Activated CD4-positive, alpha-beta T cell treated with anti-CD3 and anti-CD28 coated beads, Interleukin-2, amount 50 U/mL, for 48 hours (primary cell): ENCODE measurements around the gene AFF3.
"Not testable (repeated sequence)": the region's sequence is repeated elsewhere in the genome, so short reads cannot be mapped to it uniquely, and the experiment has no call there.

Experiments used
- DNase-seq, 2 experiments: peaks; one replicate each; pipeline ENCODE4 v3.0.0-alpha.2; 2020

The AFF3 gene

GRCh38 chr2:100105678-100106054, 36.7 kb downstream of the AFF3 start:
- DNase-seq = no peak

DNA sequence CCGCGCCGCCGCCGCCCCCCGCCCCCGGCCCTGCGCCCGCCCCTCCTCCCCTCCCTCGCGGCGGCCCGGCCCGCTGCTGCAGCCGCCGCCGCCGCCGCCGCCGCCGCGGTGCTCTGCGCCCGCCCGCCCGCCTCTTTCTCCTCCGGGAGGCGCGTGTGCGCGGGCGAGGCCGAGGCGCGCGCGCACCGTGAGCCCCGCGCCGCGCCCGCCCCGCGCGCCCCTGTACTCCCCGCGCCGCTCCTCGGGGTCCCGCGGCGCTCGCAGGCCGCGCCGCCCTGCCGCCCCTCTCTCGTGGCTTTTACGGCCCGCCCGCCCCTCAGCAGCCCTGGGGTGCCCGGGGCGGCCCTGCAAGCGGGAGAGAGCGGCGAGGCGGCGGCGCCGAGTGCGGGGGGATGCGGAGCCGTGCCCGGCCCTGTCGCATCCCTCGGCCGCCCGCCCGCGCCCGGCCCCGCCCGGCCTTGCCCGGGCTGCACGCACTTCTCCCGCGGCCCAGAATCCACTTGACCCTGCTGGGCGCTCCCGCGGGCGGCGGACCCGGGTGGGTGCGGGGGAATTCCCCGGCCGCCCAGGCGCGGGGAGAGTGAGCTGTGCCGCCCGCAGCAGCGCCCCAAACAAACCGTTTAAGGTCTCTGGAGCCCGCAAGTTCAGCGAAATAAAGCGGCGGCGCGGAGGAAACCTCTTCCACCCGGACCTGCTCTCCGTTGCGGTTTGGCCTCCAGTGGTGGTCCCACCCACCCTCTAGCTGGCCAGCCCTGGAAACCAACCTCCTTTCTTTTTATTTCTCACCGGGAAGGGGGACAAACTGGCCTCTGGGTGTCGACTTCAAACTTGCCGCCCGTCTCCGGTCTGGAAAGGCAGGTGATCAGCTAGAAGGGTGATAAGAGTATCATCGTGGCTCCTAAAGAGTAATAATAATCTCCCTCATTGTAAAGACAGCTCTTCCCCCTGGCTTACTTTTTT, 37.4 kb downstream of the AFF3 start:
- peak; percentile 7 to 17 for DNase-seq

- not testable (repeated sequence) for DNase-seq
Observed at GRCh38 chr2:100104265-100104664, 38.1 kb downstream of the AFF3 start.

DNA sequence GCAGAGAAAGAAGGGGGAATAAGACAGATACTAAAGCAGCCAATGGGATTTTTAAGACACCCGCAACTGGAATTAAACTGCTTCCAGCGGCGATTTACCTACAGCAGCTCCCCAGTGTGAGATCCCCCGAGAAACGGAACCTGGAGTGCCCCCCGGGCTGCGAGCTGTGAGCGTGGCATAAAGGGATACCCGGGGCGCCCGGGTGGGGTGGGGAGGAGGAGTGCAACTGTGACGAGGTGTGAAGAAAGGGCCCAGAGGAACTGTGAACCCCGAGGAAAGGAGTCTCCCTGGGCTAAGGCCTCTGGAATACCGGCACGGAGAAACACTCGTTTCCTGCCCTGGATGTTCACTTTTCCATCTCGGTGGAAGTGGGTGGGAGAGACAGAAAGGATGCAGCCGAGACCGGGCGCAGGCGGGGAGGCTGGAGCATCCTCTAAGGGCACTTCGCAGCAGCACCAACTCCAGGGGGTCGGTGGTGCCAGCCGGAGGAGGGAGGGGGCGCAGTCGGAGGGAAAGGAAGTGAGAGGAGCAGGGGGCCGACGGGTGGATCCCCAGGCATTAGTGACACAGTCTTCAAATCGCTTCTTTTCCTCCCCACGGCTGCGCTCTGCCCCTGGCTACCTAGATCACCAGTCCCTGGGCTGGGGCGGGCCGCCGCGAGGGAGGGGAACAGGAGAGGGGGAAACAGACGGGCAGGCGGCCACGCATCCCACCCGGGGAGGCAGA, 38.7 kb downstream of the AFF3 start:
- not testable (repeated sequence) for DNase-seq

GRCh38 chr2:100102466-100103180, 39.8 kb downstream of the AFF3 start:
- not testable (repeated sequence) for DNase-seq

DNA sequence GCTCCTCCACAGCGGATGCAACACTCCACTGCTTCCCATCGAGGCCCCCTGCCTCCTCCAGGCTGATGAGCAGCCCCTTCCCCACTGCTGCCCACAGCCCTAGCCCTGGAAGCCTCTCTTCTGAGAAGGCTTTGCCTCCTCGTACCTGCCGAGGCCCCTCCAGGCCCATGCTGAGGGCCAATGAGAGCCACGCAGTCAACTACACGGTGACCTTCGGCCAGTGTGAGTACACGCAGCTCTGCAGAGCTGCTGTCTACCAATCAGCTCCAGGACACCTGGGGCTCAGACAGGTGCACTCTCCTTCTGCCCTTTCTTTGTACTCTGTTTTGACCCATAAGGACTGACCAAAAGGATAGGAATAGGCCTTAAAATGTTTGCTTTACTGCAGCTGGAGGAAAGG, 43.5 kb downstream of the AFF3 start:
- not testable (repeated sequence) for DNase-seq

- not testable (repeated sequence) for DNase-seq
Observed at GRCh38 chr2:100097611-100098294, 44.6 kb downstream of the AFF3 start.

- not testable (repeated sequence) for DNase-seq
Observed at GRCh38 chr2:100095845-100096244, 46.5 kb downstream of the AFF3 start.

DNA sequence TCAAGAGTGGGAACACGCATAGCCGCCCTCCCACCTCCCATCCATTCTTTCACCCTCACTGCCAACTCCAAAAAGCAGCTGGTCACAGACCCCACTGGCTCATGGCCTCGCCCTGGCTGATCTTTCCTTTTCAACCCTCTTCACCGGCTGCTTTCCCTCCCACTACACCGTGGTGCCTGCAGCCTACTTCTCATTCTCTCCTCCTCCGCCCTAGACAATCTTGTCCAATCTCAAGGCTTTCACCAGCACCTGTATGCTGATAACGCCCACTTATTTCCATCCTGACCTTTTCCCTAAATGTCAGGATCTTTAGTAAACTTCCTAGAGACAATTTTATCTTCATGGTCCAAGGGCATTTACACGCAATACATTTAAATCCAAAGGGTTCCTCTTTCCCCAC, 50.6 kb downstream of the AFF3 start:
- not testable (repeated sequence) for DNase-seq

DNA sequence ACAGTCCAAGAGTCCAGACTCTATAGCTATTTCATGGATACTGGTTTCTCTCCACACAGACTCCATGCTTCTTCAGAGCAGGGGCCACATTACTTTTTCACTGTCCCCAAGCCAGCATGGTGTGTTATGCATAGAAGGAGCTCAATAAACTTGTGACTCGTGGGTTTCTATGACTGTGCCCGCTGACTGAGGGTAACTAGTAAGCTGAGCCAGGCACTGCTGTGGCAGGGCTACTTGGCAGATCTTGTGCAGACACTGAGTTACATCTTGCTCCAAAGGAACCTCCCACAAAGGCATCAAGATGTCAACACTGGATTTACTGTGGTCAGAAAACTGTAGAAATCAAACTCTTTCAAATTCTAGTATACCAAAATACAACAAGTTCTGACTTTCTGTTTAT, 56.6 kb downstream of the AFF3 start:
- not testable (repeated sequence) for DNase-seq

DNA sequence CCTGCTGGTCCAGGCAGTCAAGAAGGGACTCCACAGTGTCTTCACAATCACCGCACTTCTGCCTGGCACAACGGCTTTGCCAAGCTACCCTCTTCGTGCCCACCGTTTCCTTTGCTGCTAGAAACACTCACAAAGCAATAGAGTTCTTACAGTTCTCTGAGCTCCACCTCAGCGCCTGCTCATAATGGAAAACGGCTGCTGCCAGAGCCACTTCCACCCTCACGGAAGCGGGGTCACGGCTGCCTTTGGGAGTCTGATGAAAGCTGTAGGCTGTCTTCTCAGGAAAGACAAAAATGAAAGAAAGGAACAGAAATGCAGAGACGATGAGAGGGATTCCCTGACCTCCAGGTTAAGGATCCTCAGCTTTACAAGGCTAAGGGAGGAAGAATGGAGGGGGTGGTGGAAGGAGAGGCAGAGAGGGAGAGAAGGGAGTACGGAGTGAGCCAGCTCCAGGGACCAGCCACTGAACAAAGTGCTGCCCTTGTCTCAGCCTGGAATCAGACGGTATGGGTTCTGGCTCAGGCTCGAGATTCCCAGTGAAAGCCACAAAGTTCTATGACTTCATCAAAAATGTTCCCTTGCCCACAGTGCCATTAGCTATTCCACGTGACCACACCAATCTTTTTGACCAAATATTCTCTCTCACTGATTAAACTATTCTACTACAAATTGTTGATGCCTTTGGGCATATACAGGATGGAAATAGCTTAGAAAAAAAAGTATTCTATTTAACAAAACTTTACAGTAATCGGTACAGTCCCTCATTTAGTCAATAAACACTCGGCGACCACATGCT, 58.8 kb downstream of the AFF3 start:
- DNase-seq = not testable (repeated sequence)

DNA sequence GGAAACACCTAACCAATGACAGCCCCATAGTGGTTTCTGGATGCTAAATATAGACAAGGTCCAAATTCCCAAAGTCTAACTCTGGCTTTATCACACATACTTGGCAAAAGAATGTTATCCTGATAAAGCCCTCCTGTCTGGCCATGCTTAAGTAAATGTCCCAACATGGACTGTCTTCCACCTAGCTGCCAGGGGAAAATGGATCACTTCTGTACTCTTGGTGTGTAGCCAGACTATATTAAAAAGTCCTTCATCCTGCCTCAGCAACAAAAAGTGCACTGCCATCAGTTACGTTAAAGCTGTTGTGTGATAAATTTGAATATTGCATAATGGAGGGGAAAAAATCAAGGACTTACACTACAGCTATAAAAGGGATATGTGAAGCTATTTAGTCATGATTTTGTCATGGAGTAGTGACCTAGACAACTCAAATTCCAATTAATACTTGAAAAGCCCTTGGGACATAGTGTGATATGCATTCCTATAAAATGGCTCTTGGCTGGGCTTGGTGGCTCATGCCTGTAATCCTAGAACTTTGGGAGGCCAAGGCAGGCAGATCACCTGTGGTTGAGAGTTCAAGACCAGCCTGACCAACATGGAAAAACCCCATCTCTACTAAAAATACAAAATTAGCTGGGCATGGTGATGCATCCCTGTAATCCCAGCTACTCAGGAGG, 60.0 kb downstream of the AFF3 start:
- not testable (repeated sequence) for DNase-seq

- no peak for DNase-seq
Observed at GRCh38 chr2:100077935-100078334, 64.5 kb downstream of the AFF3 start.

DNA sequence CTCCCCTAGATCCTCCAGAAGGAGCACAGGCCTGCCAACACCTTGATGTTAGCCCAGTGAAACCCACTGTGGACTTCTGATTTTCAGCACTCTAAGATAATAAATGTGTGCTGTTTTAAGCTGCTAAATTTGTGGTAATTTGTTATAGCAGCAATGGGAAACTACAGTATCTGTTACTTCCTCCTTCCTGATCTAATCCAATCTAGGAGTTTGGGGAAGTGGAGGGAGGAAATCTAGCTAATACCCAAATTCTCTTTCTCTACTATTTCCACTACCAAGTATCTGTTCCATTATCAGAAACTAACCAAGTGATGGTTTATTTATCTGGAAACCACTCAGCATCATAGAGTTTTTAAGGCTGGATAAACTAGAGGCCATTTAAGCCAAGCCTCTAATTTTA, 64.9 kb downstream of the AFF3 start:
- no peak for DNase-seq

GRCh38 chr2:100075532-100075931, 66.9 kb downstream of the AFF3 start:
- DNase-seq = no peak

- DNase-seq = no peak
Observed at GRCh38 chr2:100073110-100073509, 69.3 kb downstream of the AFF3 start.

GRCh38 chr2:100072503-100072902, 69.9 kb downstream of the AFF3 start:
- no peak for DNase-seq

GRCh38 chr2:100071335-100072043, 70.9 kb downstream of the AFF3 start:
- no peak for DNase-seq

- no peak for DNase-seq
Observed at GRCh38 chr2:100070078-100070477, 72.3 kb downstream of the AFF3 start.

- DNase-seq = no peak
Observed at GRCh38 chr2:100068395-100068794, 74.0 kb downstream of the AFF3 start.

DNA sequence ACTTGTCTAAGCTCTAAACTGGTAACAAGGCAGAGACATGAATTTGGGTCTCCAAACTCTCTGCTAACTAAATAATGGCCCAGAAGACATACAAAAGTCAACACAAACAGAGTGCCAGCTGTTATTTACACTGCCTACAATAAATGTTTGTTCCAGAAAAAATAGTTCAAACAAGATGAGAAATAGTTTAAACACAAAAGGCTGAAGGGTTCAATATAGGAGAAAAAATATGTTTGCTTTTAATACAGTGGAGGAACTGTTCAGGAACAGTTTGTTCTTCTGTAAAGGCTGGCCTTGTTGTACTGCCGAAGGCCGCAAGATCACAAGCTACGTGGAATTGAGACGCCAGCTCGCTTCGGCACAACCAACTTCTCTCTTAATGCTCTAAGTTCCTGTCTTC, 74.6 kb downstream of the AFF3 start:
- no peak for DNase-seq
